Panc1 (cell line): Measurements from ENCODE around the gene USH2A. TPM values are rescaled to one million over a fixed set of nuclear protein-coding genes. Genes with fewer than 3 reads are reported as not detected.

Experiments used
- ATAC-seq: fragments of 200-7000 bp; cut with Tn5 transposase; 2 replicates; pipeline ENCODE4 v1.9.1; 2020; ENCODE audit warnings: mild to moderate bottlenecking, moderate library complexity
- BruUV-seq: library from RNA; stranded (reverse); fragments of 400-500 nt; replicated peaks from 2 replicates; lab custom pipeline; 2021; lab: Mats Ljungman, UMichigan
- CTCF ChIA-PET: fragments of 300-600 bp; sonication (Branson Sonifier 250); formaldehyde crosslinking; loops from one replicate; lab custom pipeline; 2022; ENCODE audit warnings: antibody characterized with exemption; lab: Charles Lee
- POLR2A ChIA-PET: fragments of 300-600 bp; sonication (Branson Sonifier 250); formaldehyde crosslinking; loops from one replicate; lab custom pipeline; 2022; ENCODE audit warnings: antibody characterized with exemption; lab: Charles Lee
- DNase-seq: peaks from one replicate; pipeline ENCODE4 v3.0.0-alpha.2; 2010; ENCODE audit warnings: low read depth, low spot score
- H3K27ac ChIP-seq: 2 replicates; pipeline ENCODE4 v1.5.1; 2011; ENCODE audit warnings: mild to moderate bottlenecking, low read length, inconsistent platforms
- H3K27me3 ChIP-seq: fragments of 200-500 bp; sonication (Bioruptor generic); 2 replicates; pipeline ENCODE4 v1.6.0; 2014; ENCODE audit warnings: low read length, inconsistent platforms; ENCODE audit not compliant: control insufficient read depth, insufficient read depth
- H3K36me3 ChIP-seq: fragments of 200-500 bp; sonication (Bioruptor generic); 2 replicates; pipeline ENCODE4 v1.5.1; 2014; ENCODE audit warnings: inconsistent platforms, mild to moderate bottlenecking, low read length, moderate library complexity; ENCODE audit not compliant: control insufficient read depth, insufficient read depth
- H3K4me1 ChIP-seq: 2 replicates; pipeline ENCODE4 v1.5.1; 2011; ENCODE audit warnings: inconsistent platforms, mild to moderate bottlenecking, low read length, moderate library complexity; ENCODE audit not compliant: control insufficient read depth, insufficient read depth
- H3K4me3 ChIP-seq, 2 experiments: 2 replicates each; pipeline ENCODE4 v1.5.1; 2011 to 2012; ENCODE audit warnings: low read depth in 2 of 2, low read length in 2 of 2, mild to moderate bottlenecking in 2 of 2, inconsistent platforms in 1 of 2, moderate library complexity in 1 of 2
- H3K9me3 ChIP-seq: fragments of 200-500 bp; sonication (Bioruptor generic); 2 replicates; pipeline ENCODE4 v1.5.1; 2014; ENCODE audit warnings: low read depth, mild to moderate bottlenecking, inconsistent platforms, low read length, moderate library complexity; ENCODE audit not compliant: control insufficient read depth, insufficient read depth
- POLR2AphosphoS5 ChIP-seq: IDR thresholded peaks from 2 replicates; pipeline ENCODE4 v1.6.1; 2012; ENCODE audit warnings: mild to moderate bottlenecking, low read depth, low read length, moderate library complexity
- SIN3A ChIP-seq: IDR thresholded peaks from 2 replicates; pipeline ENCODE4 v1.6.1; 2012; ENCODE audit warnings: low read depth, mild to moderate bottlenecking, low read length, moderate library complexity, borderline replicate concordance; ENCODE audit not compliant: insufficient read depth
- TCF7L2 ChIP-seq: IDR thresholded peaks from 2 replicates; pipeline ENCODE4 v1.6.1; 2011; ENCODE audit warnings: mild to moderate bottlenecking, low read depth, low read length, inconsistent platforms
- in situ Hi-C: cut with HindIII; loops from 2 replicates; pipeline ENCODE4 v1.10.0; 2016; ENCODE audit warnings: low sequenced_read_pairs, low pct_unique_long_range_greater_than_20kb
- intact Hi-C: fragments of 100-400 bp; cut with micrococcal nuclease; formaldehyde crosslinking; loops from one replicate; pipeline ENCODE4 v1.10.0; 2022; ENCODE audit not compliant: unreplicated experiment
- total RNA-seq: library from RNA; stranded (reverse); gene quantifications from one replicate; pipeline ENCODE4 v1.2.1, GENCODE V29; 2021; ENCODE audit not compliant: unreplicated experiment
- TF ChIP-seq, protein P1 (sequence below), 2 experiments: IDR thresholded peaks; 2 replicates each; pipeline ENCODE4 v1.6.1; 2011 to 2012; ENCODE audit warnings: low read depth in 2 of 2, control low read depth in 1 of 2, low read length in 1 of 2, mild to moderate bottlenecking in 1 of 2, moderate library complexity in 1 of 2; ENCODE audit not compliant: insufficient read depth in 1 of 2
- TF ChIP-seq, protein P2 (sequence below): fragments of 450-650 bp; IDR thresholded peaks from 2 replicates; pipeline ENCODE4 v1.5.1; 2017; ENCODE audit warnings: mild to moderate bottlenecking

Gene USH2A
- total RNA-seq, 1 experiment from 2014 or later, result not detected

DNA sequence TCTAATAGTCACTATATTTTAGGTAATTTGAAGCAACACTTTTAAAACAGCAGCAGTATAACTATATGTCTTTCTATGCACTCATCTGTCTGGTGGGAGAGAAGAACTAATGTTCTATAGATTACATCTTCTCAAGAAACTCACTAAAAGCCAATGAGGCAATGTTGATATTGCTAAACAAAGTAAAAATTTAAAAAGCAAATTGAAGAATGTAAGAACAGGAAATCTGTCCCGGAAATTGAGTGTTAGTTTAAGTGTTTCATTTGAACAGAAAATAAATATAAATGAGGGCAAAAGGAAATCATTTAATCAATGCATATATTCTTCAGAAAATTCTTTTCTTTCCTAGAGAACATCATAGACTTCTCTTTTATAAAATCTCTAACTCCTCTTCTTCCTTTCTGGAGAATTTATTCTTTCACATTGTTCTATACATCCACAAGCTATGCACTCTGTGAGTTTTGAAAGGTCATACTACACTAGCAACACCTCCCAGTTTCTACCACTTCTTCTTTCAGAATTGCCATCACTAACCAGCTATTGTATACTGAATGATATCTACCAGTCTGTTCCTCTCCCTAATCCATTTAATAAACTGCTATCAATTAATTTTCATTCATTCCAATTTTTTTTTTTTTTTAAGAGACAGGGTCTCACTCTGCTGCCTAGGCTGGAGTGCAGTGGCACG, 153.0 kb downstream of the USH2A start:
- no peak overlapping the region for H3K4me3 ChIP-seq
- CTCF ChIA-PET, result no interaction called here
- no peak overlapping the region for H3K27ac ChIP-seq
- H3K4me1 ChIP-seq, result no peaks in the 10 kb centered on the region
- H3K27me3 ChIP-seq, result no peaks in the 10 kb centered on the region
- BruUV-seq, result no TSS peak
- no peaks in the 10 kb centered on the region for H3K9me3 ChIP-seq
- in situ Hi-C loops (no loop called here), intact Hi-C loops (no loop called here)
- no peaks in the 10 kb centered on the region for H3K36me3 ChIP-seq
- ATAC-seq, result no peak
- no peak for TF ChIP-seq POLR2AphosphoS5
- TF ChIP-seq, protein P1, sequence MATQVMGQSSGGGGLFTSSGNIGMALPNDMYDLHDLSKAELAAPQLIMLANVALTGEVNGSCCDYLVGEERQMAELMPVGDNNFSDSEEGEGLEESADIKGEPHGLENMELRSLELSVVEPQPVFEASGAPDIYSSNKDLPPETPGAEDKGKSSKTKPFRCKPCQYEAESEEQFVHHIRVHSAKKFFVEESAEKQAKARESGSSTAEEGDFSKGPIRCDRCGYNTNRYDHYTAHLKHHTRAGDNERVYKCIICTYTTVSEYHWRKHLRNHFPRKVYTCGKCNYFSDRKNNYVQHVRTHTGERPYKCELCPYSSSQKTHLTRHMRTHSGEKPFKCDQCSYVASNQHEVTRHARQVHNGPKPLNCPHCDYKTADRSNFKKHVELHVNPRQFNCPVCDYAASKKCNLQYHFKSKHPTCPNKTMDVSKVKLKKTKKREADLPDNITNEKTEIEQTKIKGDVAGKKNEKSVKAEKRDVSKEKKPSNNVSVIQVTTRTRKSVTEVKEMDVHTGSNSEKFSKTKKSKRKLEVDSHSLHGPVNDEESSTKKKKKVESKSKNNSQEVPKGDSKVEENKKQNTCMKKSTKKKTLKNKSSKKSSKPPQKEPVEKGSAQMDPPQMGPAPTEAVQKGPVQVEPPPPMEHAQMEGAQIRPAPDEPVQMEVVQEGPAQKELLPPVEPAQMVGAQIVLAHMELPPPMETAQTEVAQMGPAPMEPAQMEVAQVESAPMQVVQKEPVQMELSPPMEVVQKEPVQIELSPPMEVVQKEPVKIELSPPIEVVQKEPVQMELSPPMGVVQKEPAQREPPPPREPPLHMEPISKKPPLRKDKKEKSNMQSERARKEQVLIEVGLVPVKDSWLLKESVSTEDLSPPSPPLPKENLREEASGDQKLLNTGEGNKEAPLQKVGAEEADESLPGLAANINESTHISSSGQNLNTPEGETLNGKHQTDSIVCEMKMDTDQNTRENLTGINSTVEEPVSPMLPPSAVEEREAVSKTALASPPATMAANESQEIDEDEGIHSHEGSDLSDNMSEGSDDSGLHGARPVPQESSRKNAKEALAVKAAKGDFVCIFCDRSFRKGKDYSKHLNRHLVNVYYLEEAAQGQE (IDR thresholded peaks at IDR 0.05; ENCODE audit: insufficient read depth in 1 of 2, low read depth in 2 of 2, low read length in 1 of 2), result no peak
- no peak for TF ChIP-seq SIN3A
- TF ChIP-seq, protein P2, sequence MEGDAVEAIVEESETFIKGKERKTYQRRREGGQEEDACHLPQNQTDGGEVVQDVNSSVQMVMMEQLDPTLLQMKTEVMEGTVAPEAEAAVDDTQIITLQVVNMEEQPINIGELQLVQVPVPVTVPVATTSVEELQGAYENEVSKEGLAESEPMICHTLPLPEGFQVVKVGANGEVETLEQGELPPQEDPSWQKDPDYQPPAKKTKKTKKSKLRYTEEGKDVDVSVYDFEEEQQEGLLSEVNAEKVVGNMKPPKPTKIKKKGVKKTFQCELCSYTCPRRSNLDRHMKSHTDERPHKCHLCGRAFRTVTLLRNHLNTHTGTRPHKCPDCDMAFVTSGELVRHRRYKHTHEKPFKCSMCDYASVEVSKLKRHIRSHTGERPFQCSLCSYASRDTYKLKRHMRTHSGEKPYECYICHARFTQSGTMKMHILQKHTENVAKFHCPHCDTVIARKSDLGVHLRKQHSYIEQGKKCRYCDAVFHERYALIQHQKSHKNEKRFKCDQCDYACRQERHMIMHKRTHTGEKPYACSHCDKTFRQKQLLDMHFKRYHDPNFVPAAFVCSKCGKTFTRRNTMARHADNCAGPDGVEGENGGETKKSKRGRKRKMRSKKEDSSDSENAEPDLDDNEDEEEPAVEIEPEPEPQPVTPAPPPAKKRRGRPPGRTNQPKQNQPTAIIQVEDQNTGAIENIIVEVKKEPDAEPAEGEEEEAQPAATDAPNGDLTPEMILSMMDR, result no peak
- TF ChIP-seq TCF7L2, result no peak
- DNase-seq, result no peak
- POLR2A ChIA-PET, result no interaction called here

DNA sequence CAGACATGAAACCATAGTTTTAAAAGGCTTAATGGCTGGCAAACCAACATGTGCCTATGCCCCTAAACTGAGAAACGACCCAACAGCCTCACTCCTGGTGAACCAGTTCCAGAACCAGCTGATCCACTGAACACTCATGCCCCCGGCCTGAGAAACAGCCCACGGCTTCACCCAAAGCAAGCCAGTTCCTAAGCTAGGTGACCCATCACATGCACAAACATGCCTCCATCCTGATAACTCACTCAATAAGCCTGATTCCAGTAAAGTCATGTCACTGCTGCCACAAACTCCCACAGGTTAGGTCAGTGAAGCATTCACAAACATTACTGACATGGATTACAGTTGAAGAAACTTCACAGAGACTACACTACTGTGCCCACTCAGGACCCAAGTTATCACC, 161.6 kb downstream of the USH2A start:
- Histone ChIP-seq H3K4me1 (no peaks in the 10 kb centered on the region), H3K27ac (no peak overlapping the region), H3K27me3 (no peaks in the 10 kb centered on the region), H3K36me3 (no peaks in the 10 kb centered on the region), H3K9me3 (no peaks in the 10 kb centered on the region), H3K4me3 (no peak overlapping the region)
- in situ Hi-C loops, result no loop called here
- POLR2A ChIA-PET, result no interaction called here
- no peak for ATAC-seq
- TF ChIP-seq TCF7L2, result no peak
- TF ChIP-seq, protein P2, result no peak
- TF ChIP-seq, protein P1 (IDR thresholded peaks at IDR 0.05; ENCODE audit: insufficient read depth in 1 of 2, low read depth in 2 of 2, low read length in 1 of 2), result no peak
- TF ChIP-seq POLR2AphosphoS5, result no peak
- DNase-seq, result no peak
- CTCF ChIA-PET, result no interaction called here
- no TSS peak for BruUV-seq
- intact Hi-C loops, result no loop called here
